GM12873 (cell line): Measurements from ENCODE around the gene HRAS.

Experiments used
- TF ChIP-seq, protein P1 (sequence below): IDR thresholded peaks from 2 replicates; pipeline ENCODE4 v1.5.1; 2012; ENCODE audit warnings: low read depth, mild to moderate bottlenecking, moderate library complexity, low read length, control low read depth; ENCODE audit not compliant: insufficient read depth; ENCODE audit errors: missing control alignments

The HRAS gene

GRCh38 chr11:558503-558902 is 23.1 kb upstream of the HRAS start:
- TF ChIP-seq, protein P1, sequence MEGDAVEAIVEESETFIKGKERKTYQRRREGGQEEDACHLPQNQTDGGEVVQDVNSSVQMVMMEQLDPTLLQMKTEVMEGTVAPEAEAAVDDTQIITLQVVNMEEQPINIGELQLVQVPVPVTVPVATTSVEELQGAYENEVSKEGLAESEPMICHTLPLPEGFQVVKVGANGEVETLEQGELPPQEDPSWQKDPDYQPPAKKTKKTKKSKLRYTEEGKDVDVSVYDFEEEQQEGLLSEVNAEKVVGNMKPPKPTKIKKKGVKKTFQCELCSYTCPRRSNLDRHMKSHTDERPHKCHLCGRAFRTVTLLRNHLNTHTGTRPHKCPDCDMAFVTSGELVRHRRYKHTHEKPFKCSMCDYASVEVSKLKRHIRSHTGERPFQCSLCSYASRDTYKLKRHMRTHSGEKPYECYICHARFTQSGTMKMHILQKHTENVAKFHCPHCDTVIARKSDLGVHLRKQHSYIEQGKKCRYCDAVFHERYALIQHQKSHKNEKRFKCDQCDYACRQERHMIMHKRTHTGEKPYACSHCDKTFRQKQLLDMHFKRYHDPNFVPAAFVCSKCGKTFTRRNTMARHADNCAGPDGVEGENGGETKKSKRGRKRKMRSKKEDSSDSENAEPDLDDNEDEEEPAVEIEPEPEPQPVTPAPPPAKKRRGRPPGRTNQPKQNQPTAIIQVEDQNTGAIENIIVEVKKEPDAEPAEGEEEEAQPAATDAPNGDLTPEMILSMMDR: no peak

DNA sequence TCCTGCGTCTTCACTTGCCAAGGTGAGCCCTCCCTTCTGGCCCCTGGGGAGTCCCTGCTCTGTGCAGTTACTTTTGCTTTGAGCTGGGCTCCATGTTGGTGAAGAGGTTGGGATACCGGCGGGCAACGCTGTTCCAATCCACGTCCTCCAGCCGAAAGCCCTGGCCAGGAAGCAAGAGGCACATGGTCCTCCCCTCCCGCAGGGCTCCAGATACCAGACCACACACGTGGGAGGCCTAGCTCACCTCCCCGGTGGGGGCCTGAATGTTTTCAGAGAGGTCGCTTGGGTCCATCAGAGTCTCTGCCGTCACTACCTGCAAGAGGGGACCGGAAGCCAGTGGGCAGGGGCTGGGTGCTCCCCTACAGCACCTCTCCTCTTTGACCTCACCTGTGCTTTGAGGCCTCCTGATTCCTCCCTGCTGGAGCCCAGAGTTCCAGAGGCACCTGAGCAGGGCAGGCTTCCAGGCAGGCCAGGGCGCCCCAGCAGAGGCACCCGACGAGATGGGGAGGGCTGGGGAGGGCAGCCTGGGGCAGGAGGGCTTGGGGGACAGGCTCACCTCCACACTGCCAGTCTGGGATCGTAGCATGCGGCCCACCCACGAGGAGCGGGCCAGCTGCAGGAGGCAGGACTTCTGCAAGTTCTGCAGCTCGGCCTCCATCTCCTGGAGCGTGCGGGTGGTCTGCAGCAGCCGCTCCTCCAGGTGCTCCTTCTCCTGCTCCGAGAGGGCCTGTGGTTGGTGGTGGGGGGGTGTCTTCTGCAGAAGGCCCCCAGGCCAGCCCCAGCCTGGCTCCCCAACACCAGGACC is 22.2 kb upstream of the HRAS start:
- TF ChIP-seq, protein P1: no peak

GRCh38 chr11:556662-557256 is 21.4 kb upstream of the HRAS start:
- TF ChIP-seq, protein P1: no peak

GRCh38 chr11:555780-556661 is 20.6 kb upstream of the HRAS start:
- TF ChIP-seq, protein P1: no peak

GRCh38 chr11:555227-555779 is 19.9 kb upstream of the HRAS start:
- TF ChIP-seq, protein P1: no peak

DNA sequence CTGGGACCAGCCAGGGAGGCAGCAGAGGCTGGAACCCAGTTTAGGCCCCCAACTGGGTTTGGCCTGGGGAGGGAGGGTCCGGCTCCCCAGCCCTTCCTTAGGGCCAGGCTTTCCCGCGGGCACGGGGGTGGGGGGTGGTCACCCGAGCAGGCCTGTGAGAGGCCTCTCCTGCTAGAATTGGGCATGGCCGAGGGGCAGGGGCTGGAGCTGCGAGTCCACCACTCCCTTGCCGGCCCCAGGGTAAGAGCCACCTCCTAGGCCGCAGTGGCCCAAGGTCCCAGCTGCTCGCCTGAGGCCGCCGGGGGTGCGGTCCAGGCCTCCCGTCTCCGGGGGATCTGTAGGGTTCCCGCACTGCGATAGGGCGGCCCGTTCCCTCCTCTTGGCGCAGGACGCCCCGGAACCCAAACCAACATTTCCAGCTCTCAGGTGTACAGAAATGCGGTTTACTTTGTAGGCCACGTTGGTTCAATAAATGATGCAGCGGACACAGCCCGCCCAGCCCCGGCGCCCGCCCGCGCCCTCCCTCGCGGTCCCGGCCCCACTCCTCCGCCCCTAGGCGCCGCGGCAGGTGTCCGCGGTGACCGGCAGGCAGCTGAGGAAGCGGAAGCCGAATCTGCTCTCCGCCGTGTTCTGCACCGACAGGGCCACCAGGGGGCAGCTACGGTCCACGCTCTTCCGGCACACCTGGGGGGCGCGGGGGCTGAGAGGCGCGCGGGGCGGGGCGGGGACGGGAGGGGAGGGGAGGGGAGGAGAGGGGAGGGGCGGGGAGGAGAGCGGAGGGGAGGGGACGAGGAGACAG is 19.3 kb upstream of the HRAS start:
- TF ChIP-seq, protein P1: peak; percentile 70
